AG09319 (cell line): Measurements from ENCODE around the gene ANKRD6.

Experiments
- DNase-seq: peaks from one replicate; pipeline ENCODE4 v3.0.0-alpha.2; 2010; ENCODE audit warnings: low read depth; ENCODE audit errors: extremely low read depth
- TF ChIP-seq, protein P1 (sequence below): IDR thresholded peaks from 2 replicates; pipeline ENCODE4 v1.5.1; 2011; ENCODE audit warnings: low read depth, mild to moderate bottlenecking, inconsistent platforms, low read length, moderate library complexity

ANKRD6 gene

GRCh38 chr6:89562093-89562973 is 129.4 kb downstream of the ANKRD6 start:
- TF ChIP-seq, protein P1, sequence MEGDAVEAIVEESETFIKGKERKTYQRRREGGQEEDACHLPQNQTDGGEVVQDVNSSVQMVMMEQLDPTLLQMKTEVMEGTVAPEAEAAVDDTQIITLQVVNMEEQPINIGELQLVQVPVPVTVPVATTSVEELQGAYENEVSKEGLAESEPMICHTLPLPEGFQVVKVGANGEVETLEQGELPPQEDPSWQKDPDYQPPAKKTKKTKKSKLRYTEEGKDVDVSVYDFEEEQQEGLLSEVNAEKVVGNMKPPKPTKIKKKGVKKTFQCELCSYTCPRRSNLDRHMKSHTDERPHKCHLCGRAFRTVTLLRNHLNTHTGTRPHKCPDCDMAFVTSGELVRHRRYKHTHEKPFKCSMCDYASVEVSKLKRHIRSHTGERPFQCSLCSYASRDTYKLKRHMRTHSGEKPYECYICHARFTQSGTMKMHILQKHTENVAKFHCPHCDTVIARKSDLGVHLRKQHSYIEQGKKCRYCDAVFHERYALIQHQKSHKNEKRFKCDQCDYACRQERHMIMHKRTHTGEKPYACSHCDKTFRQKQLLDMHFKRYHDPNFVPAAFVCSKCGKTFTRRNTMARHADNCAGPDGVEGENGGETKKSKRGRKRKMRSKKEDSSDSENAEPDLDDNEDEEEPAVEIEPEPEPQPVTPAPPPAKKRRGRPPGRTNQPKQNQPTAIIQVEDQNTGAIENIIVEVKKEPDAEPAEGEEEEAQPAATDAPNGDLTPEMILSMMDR = no peak
- DNase-seq = no peak

- DNase-seq = no peak
- TF ChIP-seq, protein P1 = no peak
Observed at GRCh38 chr6:89563866-89564265, 130.9 kb downstream of the ANKRD6 start.

DNA sequence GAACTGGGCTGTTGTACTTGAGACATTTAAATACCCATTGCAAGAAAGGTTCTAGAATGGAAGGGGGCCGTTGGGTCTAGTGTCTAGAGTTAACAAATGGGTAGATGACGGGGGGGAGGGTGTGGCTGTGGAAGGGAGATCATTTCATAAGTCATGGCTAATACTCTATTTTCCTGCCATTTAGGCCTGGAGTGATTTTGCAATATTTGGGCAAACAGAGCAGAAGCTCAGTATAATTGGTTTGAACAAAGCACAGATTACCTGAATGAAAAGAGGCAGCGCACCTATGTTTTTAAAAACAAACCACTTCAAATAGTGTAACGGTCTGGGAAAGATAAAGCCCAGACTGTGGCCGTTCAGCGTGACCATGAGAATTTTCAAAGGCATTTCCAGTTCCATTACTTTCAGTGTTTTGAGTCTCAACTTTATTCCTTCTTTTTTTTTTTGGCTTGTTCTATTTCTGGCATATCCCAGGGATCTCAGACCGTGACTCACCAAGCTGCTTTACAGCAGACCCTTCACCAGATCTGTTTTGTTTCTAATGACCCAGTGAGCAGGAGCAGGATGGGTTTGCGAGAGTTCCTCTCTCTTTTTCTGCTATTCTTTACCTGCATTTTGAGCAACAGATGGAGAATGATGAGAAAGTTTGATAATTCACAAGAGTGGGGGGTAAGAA is 131.9 kb downstream of the ANKRD6 start:
- no peak for DNase-seq
- TF ChIP-seq, protein P1 = no peak

DNA sequence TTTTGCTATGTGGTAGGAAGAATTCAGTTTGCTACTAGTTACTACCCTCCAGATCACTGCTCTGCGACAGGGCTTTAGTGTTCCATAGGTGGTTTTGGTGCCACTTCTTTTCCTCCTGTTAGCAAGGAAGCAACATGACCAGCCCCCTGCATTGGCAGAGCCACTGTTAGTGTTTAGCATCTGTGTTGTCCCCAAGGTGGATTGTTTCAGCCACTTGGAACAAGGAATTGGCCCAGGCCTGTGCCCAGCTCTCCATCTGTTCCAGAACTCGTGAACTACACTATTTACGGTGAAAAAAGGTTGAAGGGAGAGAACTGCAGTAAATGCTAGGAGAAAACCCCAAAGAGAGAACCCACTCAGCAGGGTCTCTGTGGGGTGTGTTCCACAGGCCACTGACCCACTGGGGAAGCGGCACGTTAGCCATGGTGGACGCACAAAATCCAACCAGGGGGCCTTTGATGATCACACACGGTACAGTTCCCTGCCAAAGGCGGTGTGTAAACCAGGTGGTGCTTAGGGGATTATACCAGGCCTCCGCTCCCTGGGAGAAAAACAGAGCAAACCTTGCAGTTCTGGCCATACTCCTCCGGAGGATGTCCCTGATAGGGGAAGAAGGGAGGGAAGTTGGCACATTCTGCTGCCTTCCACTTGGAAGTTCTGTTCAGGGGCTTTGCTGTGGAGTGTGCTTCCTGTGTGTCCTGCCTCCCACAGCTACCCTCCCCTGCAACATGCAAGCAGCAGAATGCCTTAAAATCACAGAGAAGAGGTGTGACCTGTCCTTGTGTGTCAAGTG is 133.3 kb downstream of the ANKRD6 start:
- TF ChIP-seq, protein P1 = no peak
- DNase-seq = no peak

- no peak for DNase-seq
- TF ChIP-seq, protein P1 = no peak
Observed at GRCh38 chr6:89566930-89567629, 134.1 kb downstream of the ANKRD6 start.

DNA sequence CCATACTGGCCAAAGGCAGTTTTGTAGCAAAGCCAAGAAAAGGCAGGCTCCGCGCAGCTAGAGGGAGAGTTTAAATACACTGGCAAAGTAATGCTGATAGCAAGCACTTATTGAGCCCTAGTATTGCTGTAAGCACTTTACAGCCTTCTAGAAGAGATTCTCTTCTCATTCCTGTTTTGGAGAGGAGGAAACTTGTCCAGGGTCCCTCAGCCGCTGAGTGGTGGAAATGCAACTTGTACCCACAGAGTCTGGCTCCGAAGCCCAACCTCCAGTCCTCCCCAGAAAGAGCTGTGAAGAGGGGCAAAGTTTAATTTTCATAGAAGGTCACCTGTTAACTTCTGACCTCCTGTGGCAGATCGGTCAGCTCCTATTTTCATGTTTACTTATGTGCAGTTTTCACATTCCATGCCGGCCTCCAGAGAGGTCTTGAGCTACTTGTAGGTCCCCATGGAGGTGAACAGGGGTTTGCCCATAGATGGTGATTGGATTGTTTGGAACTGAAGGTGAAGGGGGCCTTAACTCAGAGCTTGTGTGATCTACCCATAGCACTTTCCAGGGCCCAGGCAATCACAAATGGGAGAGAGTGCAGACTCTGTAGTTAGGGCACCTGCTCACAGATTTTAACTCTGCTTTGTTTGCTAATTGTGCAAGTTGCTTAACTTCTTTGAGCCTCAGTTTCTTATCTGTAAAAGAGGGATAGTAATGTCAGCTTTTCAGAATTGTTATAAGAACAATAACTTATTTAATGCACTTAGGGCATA is 134.9 kb downstream of the ANKRD6 start:
- no peak for DNase-seq
- TF ChIP-seq, protein P1 = no peak
